ENCODE measurements around the gene NKTR. TPM values are rescaled to one million over a fixed set of nuclear protein-coding genes. Genes with fewer than 3 reads are reported as not detected.

Gene NKTR
- total RNA-seq, 2 donors from 2014 or later: 101 to 116 TPM

- Mint-ChIP-seq H3K36me3 (ENCODE audit: low read depth) (peaks cover 23% of the 10 kb centered on the region), H3K27me3 (ENCODE audit: insufficient read depth) (no peaks in the 10 kb centered on the region), H3K27ac (peak overlapping the region; percentile 89), H3K4me1 (peaks cover 30% of the 10 kb centered on the region), H3K9me3 (no peaks in the 10 kb centered on the region), H3K4me3 (no peak overlapping the region)
- Histone ChIP-seq H3K27me3 (ENCODE audit: control insufficient read depth, insufficient read depth, low read length, poor library complexity, severe bottlenecking) (no peaks in the 10 kb centered on the region), H3K36me3 (ENCODE audit: control insufficient read depth, insufficient read depth, low read length) (peaks cover 28% of the 10 kb centered on the region), H3K4me1 (ENCODE audit: control insufficient read depth, insufficient read depth, low read length) (peaks cover 13% of the 10 kb centered on the region), H3K4me3 (ENCODE audit: low read length) (no peak overlapping the region), H3K9me3 (ENCODE audit: control insufficient read depth, low read length) (no peaks in the 10 kb centered on the region), H3K9ac (ENCODE audit: extremely low read depth, low read length, poor library complexity, severe bottlenecking) (no peak overlapping the region), H3K27ac (ENCODE audit: low read depth, low read length) (no peak overlapping the region)
- TF ChIP-seq, protein P1, sequence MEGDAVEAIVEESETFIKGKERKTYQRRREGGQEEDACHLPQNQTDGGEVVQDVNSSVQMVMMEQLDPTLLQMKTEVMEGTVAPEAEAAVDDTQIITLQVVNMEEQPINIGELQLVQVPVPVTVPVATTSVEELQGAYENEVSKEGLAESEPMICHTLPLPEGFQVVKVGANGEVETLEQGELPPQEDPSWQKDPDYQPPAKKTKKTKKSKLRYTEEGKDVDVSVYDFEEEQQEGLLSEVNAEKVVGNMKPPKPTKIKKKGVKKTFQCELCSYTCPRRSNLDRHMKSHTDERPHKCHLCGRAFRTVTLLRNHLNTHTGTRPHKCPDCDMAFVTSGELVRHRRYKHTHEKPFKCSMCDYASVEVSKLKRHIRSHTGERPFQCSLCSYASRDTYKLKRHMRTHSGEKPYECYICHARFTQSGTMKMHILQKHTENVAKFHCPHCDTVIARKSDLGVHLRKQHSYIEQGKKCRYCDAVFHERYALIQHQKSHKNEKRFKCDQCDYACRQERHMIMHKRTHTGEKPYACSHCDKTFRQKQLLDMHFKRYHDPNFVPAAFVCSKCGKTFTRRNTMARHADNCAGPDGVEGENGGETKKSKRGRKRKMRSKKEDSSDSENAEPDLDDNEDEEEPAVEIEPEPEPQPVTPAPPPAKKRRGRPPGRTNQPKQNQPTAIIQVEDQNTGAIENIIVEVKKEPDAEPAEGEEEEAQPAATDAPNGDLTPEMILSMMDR (conservative IDR thresholded peaks at IDR 0.05): no peak
- no peak for DNase-seq
- WGBS, 2 experiments (ENCODE audit: insufficient coverage in 1 of 2, insufficient read length in 1 of 2): 64 to 72% methylated on average over 6 to 9 of the region's 9 CpGs
Measured at GRCh38 chr3:42651248-42652091, 51.0 kb downstream of the NKTR start.

GRCh38 chr3:42652251-42652610 lies 51.7 kb downstream of the NKTR start:
- H3K4me3 Mint-ChIP-seq: no peak overlapping the region
- H3K9me3 ChIP-seq (ENCODE audit: control insufficient read depth, low read length): no peaks in the 10 kb centered on the region
- WGBS, 2 experiments (ENCODE audit: insufficient coverage in 1 of 2, insufficient read length in 1 of 2): 95% methylated on average over 1 of the region's 1 CpG; no CpG with 5 or more reads in 1 of the 2 experiments
- H3K27me3 Mint-ChIP-seq (ENCODE audit: insufficient read depth): no peaks in the 10 kb centered on the region
- TF ChIP-seq, protein P1 (conservative IDR thresholded peaks at IDR 0.05): no peak
- H3K36me3 Mint-ChIP-seq (ENCODE audit: low read depth): peaks cover 16% of the 10 kb centered on the region
- H3K27ac Mint-ChIP-seq: peak overlapping the region; percentile 62
- peak overlapping the region; percentile 25 for H3K27ac ChIP-seq (ENCODE audit: low read depth, low read length)
- no peaks in the 10 kb centered on the region for H3K27me3 ChIP-seq (ENCODE audit: control insufficient read depth, insufficient read depth, low read length, poor library complexity, severe bottlenecking)
- no peak for DNase-seq
- H3K4me3 ChIP-seq (ENCODE audit: low read length): no peak overlapping the region
- H3K4me1 Mint-ChIP-seq: peaks cover 25% of the 10 kb centered on the region
- H3K9ac ChIP-seq (ENCODE audit: extremely low read depth, low read length, poor library complexity, severe bottlenecking): no peak overlapping the region
- no peaks in the 10 kb centered on the region for H3K9me3 Mint-ChIP-seq
- H3K4me1 ChIP-seq (ENCODE audit: control insufficient read depth, insufficient read depth, low read length): peaks cover 10% of the 10 kb centered on the region
- peaks cover 21% of the 10 kb centered on the region for H3K36me3 ChIP-seq (ENCODE audit: control insufficient read depth, insufficient read depth, low read length)

- no peaks in the 10 kb centered on the region for H3K27me3 ChIP-seq (ENCODE audit: control insufficient read depth, insufficient read depth, low read length, poor library complexity, severe bottlenecking)
- Mint-ChIP-seq H3K9me3 (no peaks in the 10 kb centered on the region), H3K4me1 (peaks cover 24% of the 10 kb centered on the region), H3K27ac (peak overlapping the region; percentile 39), H3K4me3 (peak overlapping the region; percentile 76), H3K36me3 (ENCODE audit: low read depth) (peaks cover 11% of the 10 kb centered on the region), H3K27me3 (ENCODE audit: insufficient read depth) (no peaks in the 10 kb centered on the region)
- peak overlapping the region; percentile 80 for H3K4me3 ChIP-seq (ENCODE audit: low read length)
- H3K36me3 ChIP-seq (ENCODE audit: control insufficient read depth, insufficient read depth, low read length): peaks cover 15% of the 10 kb centered on the region
- peak overlapping the region; percentile 16 for H3K27ac ChIP-seq (ENCODE audit: low read depth, low read length)
- H3K4me1 ChIP-seq (ENCODE audit: control insufficient read depth, insufficient read depth, low read length): peaks cover 10% of the 10 kb centered on the region
- DNase-seq: peak; percentile 80
- no peaks in the 10 kb centered on the region for H3K9me3 ChIP-seq (ENCODE audit: control insufficient read depth, low read length)
- H3K9ac ChIP-seq (ENCODE audit: extremely low read depth, low read length, poor library complexity, severe bottlenecking): no peak overlapping the region
- 71 to 100% methylated on average over 1 to 7 of the region's 7 CpGs for WGBS, 2 experiments (ENCODE audit: insufficient coverage in 1 of 2, insufficient read length in 1 of 2)
- TF ChIP-seq, protein P1 (conservative IDR thresholded peaks at IDR 0.05): no peak
Measured at GRCh38 chr3:42652611-42653302, 52.3 kb downstream of the NKTR start.
